Activated T-helper 1 cell treated with anti-CD3 and anti-CD28 coated beads, Interleukin-12 subunit alpha, Interleukin-12 subunit beta, Interleukin-2, Interleukin-4 antibody, amounts not matched to agents 30 ng/mL and 10 ng/mL and 1 ng/mL, durations not matched to agents 14 hours and 24 hours and 36 hours (primary cell): ENCODE measurements around the gene MMP19. TPM values are rescaled to one million over a fixed set of nuclear protein-coding genes. Genes with fewer than 3 reads are reported as not detected.

Experiments used
- DNase-seq: peaks from one replicate; pipeline ENCODE4 v3.0.0; 2021; ENCODE audit warnings: low spot score
- H3K27ac Mint-ChIP-seq: one replicate; pipeline ENCODE4 v1.8.0; 2021; ENCODE audit warnings: mild to moderate bottlenecking, mixed read lengths
- H3K27me3 Mint-ChIP-seq: one replicate; pipeline ENCODE4 v1.8.0; 2022; ENCODE audit warnings: mild to moderate bottlenecking, moderate library complexity, mixed read lengths; ENCODE audit not compliant: insufficient read depth
- H3K36me3 Mint-ChIP-seq: one replicate; pipeline ENCODE4 v1.8.0; 2021; ENCODE audit warnings: low read depth, mixed read lengths
- H3K4me1 Mint-ChIP-seq: one replicate; pipeline ENCODE4 v1.8.0; 2021; ENCODE audit warnings: low read depth, mixed read lengths
- H3K4me3 Mint-ChIP-seq: one replicate; pipeline ENCODE4 v1.8.0; 2021; ENCODE audit warnings: mild to moderate bottlenecking, moderate library complexity, mixed read lengths
- H3K9me3 Mint-ChIP-seq: one replicate; pipeline ENCODE4 v1.8.0; 2021; ENCODE audit warnings: mixed read lengths
- intact Hi-C: fragments of 100-400 bp; cut with micrococcal nuclease; formaldehyde crosslinking; loops from one replicate; pipeline ENCODE4 v1.15.1; 2024
- total RNA-seq: library from RNA; stranded (reverse); gene quantifications from 2 replicates; pipeline ENCODE4 v1.2.3, GENCODE V29; 2022

The MMP19 gene
- total RNA-seq, 1 donor from 2014 or later: not detected

DNA sequence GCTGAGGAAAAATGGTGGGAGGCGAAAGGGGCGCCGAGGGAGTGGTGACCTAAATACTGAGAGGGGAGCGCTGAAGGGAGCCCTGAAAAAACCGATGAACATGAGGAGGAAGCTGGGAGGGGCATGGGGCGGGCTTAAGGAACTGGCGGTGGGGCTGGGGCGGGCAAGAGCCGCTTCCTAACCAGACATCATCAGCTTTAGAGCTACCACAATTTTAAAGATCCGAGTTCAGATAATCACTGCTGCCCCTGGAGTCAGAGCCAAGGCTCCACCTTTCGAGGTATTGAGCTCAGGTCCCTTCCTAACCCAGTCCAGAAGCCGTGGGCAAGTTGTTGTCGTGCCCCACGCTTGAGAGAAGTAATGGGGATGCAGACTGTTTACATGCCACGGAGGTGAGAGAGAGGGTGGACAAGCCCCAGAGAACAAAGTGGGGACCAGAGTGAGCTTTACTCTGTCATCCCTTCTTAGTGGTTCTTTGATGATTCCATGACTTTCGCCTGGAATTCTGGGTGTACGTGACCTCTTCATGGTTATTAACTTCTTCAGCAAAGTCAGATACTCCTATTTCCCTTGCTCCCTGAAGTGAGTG is 24.5 kb downstream of the MMP19 start:
- intact Hi-C loops: loop anchor here (1.0 to 5.0 kb wide), 7 partner anchors 11 to 629 kb away; partner anchors contain the start of genes CS, DNAJC14, IKZF4 and NABP2
- peaks cover 35% of the 10 kb centered on the region for H3K36me3 Mint-ChIP-seq
- H3K27ac Mint-ChIP-seq: no peak overlapping the region
- no peak for DNase-seq
- no peaks in the 10 kb centered on the region for H3K9me3 Mint-ChIP-seq
- peaks cover 31% of the 10 kb centered on the region for H3K4me1 Mint-ChIP-seq
- no peaks in the 10 kb centered on the region for H3K27me3 Mint-ChIP-seq
- H3K4me3 Mint-ChIP-seq: no peak overlapping the region

DNA sequence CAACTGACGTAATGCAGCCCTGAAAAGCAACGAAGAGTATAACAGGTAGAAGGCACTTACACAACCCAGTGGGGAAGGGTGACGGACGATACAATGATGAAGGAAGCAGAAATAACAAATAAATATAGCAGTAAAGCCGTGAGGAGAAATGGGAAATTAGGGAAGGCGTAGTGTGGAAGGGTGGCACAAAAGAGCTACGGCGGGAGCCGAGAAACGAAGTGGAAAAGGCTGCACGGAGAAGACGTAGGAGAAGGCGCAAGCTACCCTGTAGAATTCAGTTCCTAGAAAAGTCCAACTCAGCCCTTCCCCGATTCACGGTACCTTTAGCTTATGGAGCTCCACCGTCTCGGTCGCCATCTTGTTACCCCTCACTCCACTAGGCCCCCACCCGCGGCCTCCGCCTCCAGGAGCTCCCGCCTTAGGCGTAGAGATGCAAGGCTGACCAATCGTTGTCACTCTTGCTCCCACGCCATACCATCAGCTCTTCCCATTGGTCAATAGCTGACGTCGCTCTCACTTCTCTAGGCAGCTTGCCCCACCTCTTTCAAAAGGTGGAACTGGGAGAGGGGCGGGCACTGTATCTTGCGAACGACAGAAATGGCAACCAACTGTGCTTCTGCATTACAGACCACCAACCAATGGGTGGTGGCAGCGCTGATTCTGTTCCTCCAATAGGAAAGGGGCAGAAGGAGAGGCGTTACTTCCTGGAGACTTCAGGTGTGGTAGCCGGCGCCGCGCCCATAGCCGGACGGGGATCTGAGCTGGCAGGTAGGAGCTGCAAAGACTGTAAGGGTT is 25.2 kb downstream of the MMP19 start, which contains the start of the genes ORMDL2 and SARNP:
Gene ORMDL2, plus strand, starts transcription at position 697 of the 795 bp plus-strand sequence. CDS start 959 bp downstream, outside the sequence.
Gene SARNP, minus strand, starts transcription at position 380 of the 795 bp plus-strand sequence. Its CDS starts 23 bp downstream, at position 357.
- no peak within 1 kb of the TSS for H3K27ac Mint-ChIP-seq
- H3K36me3 Mint-ChIP-seq: peaks cover 35% of the 10 kb centered on the region
- peak; percentile 97 for DNase-seq
- peaks cover 33% of the 10 kb centered on the region for H3K4me1 Mint-ChIP-seq
- intact Hi-C loops: loop anchor here (1.0 to 5.0 kb wide), 16 partner anchors 12 to 630 kb away; partner anchors contain the start of genes CD63, CS, DNAJC14 and GDF11
- H3K4me3 Mint-ChIP-seq: no peak within 1 kb of the TSS
- no peaks in the 10 kb centered on the region for H3K27me3 Mint-ChIP-seq
- no peaks in the 10 kb centered on the region for H3K9me3 Mint-ChIP-seq

DNA sequence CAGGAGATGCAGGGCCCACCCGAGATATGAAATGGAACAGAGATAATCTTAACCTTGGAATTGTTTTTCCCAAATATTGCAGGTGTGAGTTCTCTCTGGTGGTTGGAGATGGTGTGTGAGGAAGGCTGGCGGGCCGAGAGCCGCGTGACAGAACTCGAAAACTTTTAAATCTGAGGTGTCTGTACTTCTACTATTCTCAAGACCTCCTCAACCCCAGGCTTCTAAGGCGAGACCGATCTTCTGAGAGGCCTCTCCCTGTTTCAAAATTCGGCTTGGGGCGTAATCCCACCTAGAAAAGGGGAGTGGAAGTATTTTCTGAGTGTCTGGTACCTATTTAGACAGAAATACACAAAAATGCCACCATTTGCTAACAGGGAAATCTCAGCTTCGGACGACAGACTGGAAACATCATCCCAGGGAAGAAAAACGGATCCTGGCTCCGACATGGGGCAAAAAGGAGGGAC is 25.8 kb downstream of the MMP19 start:
- Mint-ChIP-seq H3K4me3 (no peak overlapping the region), H3K9me3 (no peaks in the 10 kb centered on the region), H3K36me3 (peaks cover 31% of the 10 kb centered on the region), H3K27ac (no peak overlapping the region), H3K27me3 (no peaks in the 10 kb centered on the region), H3K4me1 (peaks cover 39% of the 10 kb centered on the region)
- intact Hi-C loops: loop anchor here (1.0 to 5.0 kb wide), 13 partner anchors 74 to 630 kb away; partner anchors contain the start of genes CD63, GDF11, IKZF4 and NABP2
- DNase-seq: no peak

- H3K9me3 Mint-ChIP-seq: no peaks in the 10 kb centered on the region
- DNase-seq: no peak
- peaks cover 45% of the 10 kb centered on the region for H3K4me1 Mint-ChIP-seq
- H3K27me3 Mint-ChIP-seq: no peaks in the 10 kb centered on the region
- intact Hi-C loops: loop anchor here (5.0 kb wide), 4 partner anchors 207 to 632 kb away; partner anchors contain the start of genes IKZF4, NABP2, RNF41 and RPL41
- H3K36me3 Mint-ChIP-seq: peaks cover 28% of the 10 kb centered on the region
- no peak overlapping the region for H3K27ac Mint-ChIP-seq
- H3K4me3 Mint-ChIP-seq: peak overlapping the region; percentile 73
These were observed 27.3 kb downstream of the MMP19 start for GRCh38 chr12:55815473-55815872.

DNA sequence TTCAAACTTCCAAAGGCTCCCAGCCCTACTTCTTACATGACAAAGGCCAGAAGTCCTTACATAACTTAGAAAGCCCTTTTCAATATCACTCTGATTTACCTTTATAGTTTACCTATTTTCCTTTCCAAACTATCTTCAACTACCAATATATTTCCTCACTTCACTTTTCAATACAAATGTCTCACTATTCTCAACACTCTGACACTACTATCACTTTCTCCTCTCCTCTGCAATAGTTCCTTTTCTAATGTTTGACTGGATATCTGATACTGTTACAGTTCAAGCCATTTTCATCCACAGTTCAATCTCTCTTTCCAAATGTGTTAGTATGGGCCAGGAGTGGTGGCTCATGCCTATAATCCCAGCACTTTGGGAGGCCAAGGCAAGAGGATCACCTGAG is 28.5 kb downstream of the MMP19 start:
- DNase-seq: no peak
- intact Hi-C loops: no loop called here
- Mint-ChIP-seq H3K36me3 (peaks cover 19% of the 10 kb centered on the region), H3K27ac (no peak overlapping the region), H3K27me3 (no peaks in the 10 kb centered on the region), H3K4me1 (peaks cover 40% of the 10 kb centered on the region), H3K4me3 (no peak overlapping the region), H3K9me3 (no peaks in the 10 kb centered on the region)

DNA sequence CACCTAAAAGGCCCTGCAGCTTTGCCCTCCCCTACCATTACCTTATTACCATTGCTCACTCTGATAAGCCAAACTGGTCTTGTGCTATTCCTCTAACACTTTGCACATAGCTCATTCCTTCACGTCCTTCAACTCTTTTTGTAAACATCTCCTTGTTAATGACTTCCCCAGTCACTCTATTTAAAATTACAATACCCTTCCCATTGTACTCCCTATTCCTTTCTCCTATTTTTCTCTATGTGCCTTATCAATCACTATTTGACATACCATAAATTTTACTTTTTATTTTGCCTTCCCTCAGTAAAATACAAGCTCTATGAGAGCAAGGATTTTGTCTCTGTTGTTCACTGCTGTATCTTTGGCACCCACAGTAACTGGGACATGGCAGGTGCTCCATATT is 30.6 kb downstream of the MMP19 start:
- intact Hi-C loops: no loop called here
- Mint-ChIP-seq H3K4me3 (no peak overlapping the region), H3K27me3 (no peaks in the 10 kb centered on the region), H3K4me1 (peaks cover 29% of the 10 kb centered on the region), H3K27ac (peak overlapping the region; percentile 18), H3K9me3 (no peaks in the 10 kb centered on the region), H3K36me3 (peaks cover 17% of the 10 kb centered on the region)
- no peak for DNase-seq

GRCh38 chr12:55809274-55809673 is 33.5 kb downstream of the MMP19 start:
- intact Hi-C loops: no loop called here
- Mint-ChIP-seq H3K4me1 (peaks cover 27% of the 10 kb centered on the region), H3K36me3 (peaks cover 17% of the 10 kb centered on the region), H3K27me3 (no peaks in the 10 kb centered on the region), H3K27ac (no peak overlapping the region), H3K9me3 (no peaks in the 10 kb centered on the region), H3K4me3 (no peak overlapping the region)
- DNase-seq: no peak

- Mint-ChIP-seq H3K27me3 (no peaks in the 10 kb centered on the region), H3K4me1 (peaks cover 21% of the 10 kb centered on the region), H3K4me3 (no peak overlapping the region), H3K36me3 (peaks cover 15% of the 10 kb centered on the region), H3K27ac (no peak overlapping the region), H3K9me3 (no peaks in the 10 kb centered on the region)
- intact Hi-C loops: no loop called here
- no peak for DNase-seq
These were observed 35.8 kb downstream of the MMP19 start for GRCh38 chr12:55806982-55807381.

- no peak overlapping the region for H3K27ac Mint-ChIP-seq
- peaks cover 38% of the 10 kb centered on the region for H3K36me3 Mint-ChIP-seq
- no peaks in the 10 kb centered on the region for H3K9me3 Mint-ChIP-seq
- intact Hi-C loops: loop anchor here (1.0 kb wide), 3 partner anchors 13 to 58 kb away; partner anchors contain the start of gene GDF11
- no peak overlapping the region for H3K4me3 Mint-ChIP-seq
- DNase-seq: no peak
- H3K27me3 Mint-ChIP-seq: no peaks in the 10 kb centered on the region
- H3K4me1 Mint-ChIP-seq: peaks cover 14% of the 10 kb centered on the region
These were observed 45.2 kb downstream of the MMP19 start for GRCh38 chr12:55797550-55797949.

GRCh38 chr12:55797068-55797467 is 45.7 kb downstream of the MMP19 start:
- Mint-ChIP-seq H3K27me3 (no peaks in the 10 kb centered on the region), H3K27ac (no peak overlapping the region), H3K4me3 (no peak overlapping the region), H3K9me3 (no peaks in the 10 kb centered on the region), H3K36me3 (peaks cover 39% of the 10 kb centered on the region), H3K4me1 (peaks cover 14% of the 10 kb centered on the region)
- intact Hi-C loops: loop anchor here (1.0 kb wide), 3 partner anchors 13 to 58 kb away; partner anchors contain the start of gene GDF11
- no peak for DNase-seq

- no peak overlapping the region for H3K27ac Mint-ChIP-seq
- peaks cover 14% of the 10 kb centered on the region for H3K4me1 Mint-ChIP-seq
- no peaks in the 10 kb centered on the region for H3K27me3 Mint-ChIP-seq
- peaks cover 38% of the 10 kb centered on the region for H3K36me3 Mint-ChIP-seq
- intact Hi-C loops: no loop called here
- no peak for DNase-seq
- H3K4me3 Mint-ChIP-seq: no peak overlapping the region
- no peaks in the 10 kb centered on the region for H3K9me3 Mint-ChIP-seq
These were observed 46.8 kb downstream of the MMP19 start for GRCh38 chr12:55795950-55796349.

DNA sequence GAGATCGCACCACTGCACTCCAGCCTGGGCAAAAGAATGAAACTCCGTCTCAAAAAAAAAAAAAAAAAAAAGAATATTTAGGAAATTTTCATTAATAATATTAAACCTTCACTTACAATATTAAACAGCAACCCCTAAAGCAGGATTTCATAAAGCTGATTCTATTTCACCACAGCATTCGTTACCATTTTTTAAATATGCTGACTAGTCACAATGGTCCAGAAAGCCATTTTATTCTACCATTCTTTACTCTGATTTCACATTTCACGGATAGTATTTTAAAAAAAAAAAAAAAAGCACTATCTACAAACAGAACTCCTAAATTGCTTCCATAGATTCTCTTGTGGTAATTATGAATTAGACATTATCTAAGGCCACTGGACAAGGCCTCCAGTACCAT is 52.8 kb downstream of the MMP19 start:
- H3K36me3 Mint-ChIP-seq: peaks cover 43% of the 10 kb centered on the region
- H3K27me3 Mint-ChIP-seq: no peaks in the 10 kb centered on the region
- no peak overlapping the region for H3K4me3 Mint-ChIP-seq
- no peaks in the 10 kb centered on the region for H3K4me1 Mint-ChIP-seq
- intact Hi-C loops: no loop called here
- no peak for DNase-seq
- no peak overlapping the region for H3K27ac Mint-ChIP-seq
- no peaks in the 10 kb centered on the region for H3K9me3 Mint-ChIP-seq

DNA sequence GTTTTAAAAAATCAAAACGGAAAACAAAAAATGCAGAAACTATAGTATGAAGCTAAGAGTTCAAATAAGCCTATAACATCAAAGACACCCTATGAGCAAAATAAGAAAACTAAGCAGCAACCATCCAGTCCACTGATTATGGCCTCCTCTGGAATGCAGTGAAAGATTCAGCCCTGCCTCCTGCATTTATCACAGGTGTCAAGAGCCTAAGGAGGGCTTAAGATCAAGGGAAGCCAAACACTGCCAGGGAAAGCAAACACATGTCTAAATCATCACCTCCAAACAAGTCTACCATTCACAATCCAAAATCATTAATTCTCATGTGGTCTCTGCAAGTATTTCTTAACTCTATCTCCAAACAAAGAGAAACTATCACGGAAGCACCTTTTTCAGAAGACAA is 53.6 kb downstream of the MMP19 start:
- intact Hi-C loops: no loop called here
- H3K4me1 Mint-ChIP-seq: no peaks in the 10 kb centered on the region
- H3K9me3 Mint-ChIP-seq: no peaks in the 10 kb centered on the region
- H3K4me3 Mint-ChIP-seq: no peak overlapping the region
- no peak for DNase-seq
- peaks cover 39% of the 10 kb centered on the region for H3K36me3 Mint-ChIP-seq
- H3K27me3 Mint-ChIP-seq: no peaks in the 10 kb centered on the region
- no peak overlapping the region for H3K27ac Mint-ChIP-seq
